ENCODE results near the gene EFNA5.
"Not testable (repeated sequence)": the region's sequence is repeated elsewhere in the genome, so short reads cannot be mapped to it uniquely, and the experiment has no call there.

Gene EFNA5

GRCh38 chr5:107447587-107447986, 223.2 kb downstream of the EFNA5 start:
- DNase-seq: no peak

- no peak for DNase-seq
Measured at GRCh38 chr5:107446972-107447371, 223.8 kb downstream of the EFNA5 start.

- DNase-seq: no peak
Measured at GRCh38 chr5:107444300-107444699, 226.4 kb downstream of the EFNA5 start.

GRCh38 chr5:107443897-107444296, 226.8 kb downstream of the EFNA5 start:
- DNase-seq: no peak

- DNase-seq: no peak
Measured at GRCh38 chr5:107442452-107442851, 228.3 kb downstream of the EFNA5 start.

GRCh38 chr5:107439832-107440231, 230.9 kb downstream of the EFNA5 start:
- DNase-seq: no peak

GRCh38 chr5:107437986-107438510, 232.7 kb downstream of the EFNA5 start:
- no peak for DNase-seq

GRCh38 chr5:107437154-107437553, 233.6 kb downstream of the EFNA5 start:
- no peak for DNase-seq

- no peak for DNase-seq
Measured at GRCh38 chr5:107436201-107436600, 234.5 kb downstream of the EFNA5 start.

- no peak for DNase-seq
Measured at GRCh38 chr5:107435061-107435460, 235.7 kb downstream of the EFNA5 start.

GRCh38 chr5:107433646-107434045, 237.1 kb downstream of the EFNA5 start:
- not testable (repeated sequence) for DNase-seq

GRCh38 chr5:107431998-107432397, 238.7 kb downstream of the EFNA5 start:
- DNase-seq: no peak

GRCh38 chr5:107431536-107431935, 239.2 kb downstream of the EFNA5 start:
- no peak for DNase-seq

- DNase-seq: no peak
Measured at GRCh38 chr5:107430071-107430625, 240.6 kb downstream of the EFNA5 start.

GRCh38 chr5:107428303-107428813, 242.4 kb downstream of the EFNA5 start:
- DNase-seq: no peak

GRCh38 chr5:107426872-107427271, 243.9 kb downstream of the EFNA5 start:
- no peak for DNase-seq

- DNase-seq: no peak
Measured at GRCh38 chr5:107426209-107426608, 244.5 kb downstream of the EFNA5 start.

- no peak for DNase-seq
Measured at GRCh38 chr5:107425541-107426031, 245.2 kb downstream of the EFNA5 start.

GRCh38 chr5:107424491-107424890, 246.2 kb downstream of the EFNA5 start:
- DNase-seq: no peak

- no peak for DNase-seq
Measured at GRCh38 chr5:107422494-107422893, 248.2 kb downstream of the EFNA5 start.

- no peak for DNase-seq
Measured at GRCh38 chr5:107419498-107419897, 251.2 kb downstream of the EFNA5 start.

GRCh38 chr5:107418902-107419301, 251.8 kb downstream of the EFNA5 start:
- DNase-seq: no peak

GRCh38 chr5:107418071-107418470, 252.7 kb downstream of the EFNA5 start:
- no peak for DNase-seq

GRCh38 chr5:107415762-107416161, 255.0 kb downstream of the EFNA5 start:
- DNase-seq: no peak

GRCh38 chr5:107414802-107415201, 255.9 kb downstream of the EFNA5 start:
- no peak for DNase-seq
